ENCODE measurements around the gene TMEM200A.
"Not testable (repeated sequence)": the region's sequence is repeated elsewhere in the genome, so short reads cannot be mapped to it uniquely, and the experiment has no call there.

TMEM200A gene

GRCh38 chr6:130365166-130366106, at the start of gene TMEM200A:
TMEM200A (plus strand) TSS chr6:130366017; CDS start chr6:130440423, 74,406 bp downstream.
- DNase-seq (ENCODE audit: low read depth in 2 of 2) = peak in 1 of 2 donors; percentile 32

- DNase-seq (ENCODE audit: low read depth in 2 of 2) = no peak
Observed at GRCh38 chr6:130320908-130321307, 44.9 kb upstream of the TMEM200A start.

GRCh38 chr6:130322673-130323268, 43.0 kb upstream of the TMEM200A start:
- peak in 1 of 2 donors; percentile 12 for DNase-seq (ENCODE audit: low read depth in 2 of 2)

GRCh38 chr6:130324657-130325056, 41.2 kb upstream of the TMEM200A start:
- no peak for DNase-seq (ENCODE audit: low read depth in 2 of 2)

GRCh38 chr6:130326496-130326895, 39.3 kb upstream of the TMEM200A start:
- DNase-seq (ENCODE audit: low read depth in 2 of 2) = no peak

- DNase-seq (ENCODE audit: low read depth in 2 of 2) = no peak
Observed at GRCh38 chr6:130337534-130337933, 28.3 kb upstream of the TMEM200A start.

GRCh38 chr6:130346324-130346723, 19.5 kb upstream of the TMEM200A start:
- not testable (repeated sequence) for DNase-seq (ENCODE audit: low read depth in 2 of 2)

GRCh38 chr6:130354322-130354721, 11.5 kb upstream of the TMEM200A start:
- no peak for DNase-seq (ENCODE audit: low read depth in 2 of 2)

GRCh38 chr6:130355572-130355971, 10.2 kb upstream of the TMEM200A start:
- DNase-seq (ENCODE audit: low read depth in 2 of 2) = no peak

GRCh38 chr6:130357436-130357835, 8.4 kb upstream of the TMEM200A start:
- no peak for DNase-seq (ENCODE audit: low read depth in 2 of 2)

GRCh38 chr6:130359736-130360135, 6.1 kb upstream of the TMEM200A start:
- DNase-seq (ENCODE audit: low read depth in 2 of 2) = no peak

- no peak for DNase-seq (ENCODE audit: low read depth in 2 of 2)
Observed at GRCh38 chr6:130362128-130362527, 3.7 kb upstream of the TMEM200A start.

GRCh38 chr6:130364224-130364780, 1.5 kb upstream of the TMEM200A start:
- DNase-seq (ENCODE audit: low read depth in 2 of 2) = no peak

- peak in 1 of 2 donors; percentile 23 for DNase-seq (ENCODE audit: low read depth in 2 of 2)
Observed at GRCh38 chr6:130366107-130367005, 539 bp downstream of the TMEM200A start.

GRCh38 chr6:130367767-130368166, 1.9 kb downstream of the TMEM200A start:
- DNase-seq (ENCODE audit: low read depth in 2 of 2) = no peak

- no peak for DNase-seq (ENCODE audit: low read depth in 2 of 2)
Observed at GRCh38 chr6:130368576-130368975, 2.8 kb downstream of the TMEM200A start.

GRCh38 chr6:130369831-130370230, 4.0 kb downstream of the TMEM200A start:
- DNase-seq (ENCODE audit: low read depth in 2 of 2) = no peak

GRCh38 chr6:130371921-130372420, 6.2 kb downstream of the TMEM200A start:
- no peak for DNase-seq (ENCODE audit: low read depth in 2 of 2)

GRCh38 chr6:130372786-130373185, 7.0 kb downstream of the TMEM200A start:
- no peak for DNase-seq (ENCODE audit: low read depth in 2 of 2)

GRCh38 chr6:130373992-130374391, 8.2 kb downstream of the TMEM200A start:
- no peak for DNase-seq (ENCODE audit: low read depth in 2 of 2)

- DNase-seq (ENCODE audit: low read depth in 2 of 2) = no peak
Observed at GRCh38 chr6:130376936-130377335, 11.1 kb downstream of the TMEM200A start.

Data from stimulated activated CD8-positive, alpha-beta memory T cell treated with anti-CD3 and anti-CD28 coated beads, Interleukin-2, amount 100 ng/mL, for 48 hours (primary cell).